Right lobe of liver (tissue), 6 donors: ENCODE data around the gene FAM174B. TPM values are rescaled to one million over a fixed set of nuclear protein-coding genes. Genes with fewer than 3 reads are reported as not detected.
A peak's percentile ranks its signal among the peaks of the same experiment; 100 is the strongest.

Source experiments
- ATAC-seq, 4 donors: fragments of 200-7000 bp; cut with Tn5 transposase; one replicate each; pipeline ENCODE4 v1.9.1; 2020; ENCODE audit warnings: mild to moderate bottlenecking in 4 of 4, moderate library complexity in 4 of 4
- DNase-seq, 3 donors: peaks; one replicate each; pipeline ENCODE4 v3.0.0-alpha.2; 2020
- H3K27ac ChIP-seq, 3 donors: fragments of 200-600 bp; one replicate each; pipeline ENCODE4 v1.8.0; 2022
- H3K27me3 ChIP-seq, 2 donors: fragments of 200-600 bp; one replicate each; pipeline ENCODE4 v1.8.0; 2022
- H3K36me3 ChIP-seq, 4 donors: fragments of 200-600 bp; sonication (generic) in 1 of 4; one replicate each; pipeline versions ENCODE4 v1.5.1 to v1.8.0; 2017 to 2022; ENCODE audit warnings: control low read depth in 1 of 4
- H3K4me1 ChIP-seq, 4 donors: fragments of 200-600 bp; sonication (generic) in 1 of 4; one replicate each; pipeline versions ENCODE4 v1.5.1 to v1.8.0; 2017 to 2022; ENCODE audit warnings: control low read depth in 1 of 4
- H3K4me3 ChIP-seq, 3 donors: fragments of 200-600 bp; one replicate each; pipeline ENCODE4 v1.8.0; 2022
- H3K9me3 ChIP-seq, 4 donors: fragments of 200-600 bp; sonication (generic) in 1 of 4; one replicate each; pipeline versions ENCODE4 v1.5.1 to v1.8.0; 2017 to 2022; ENCODE audit warnings: control low read depth in 1 of 4
- POLR2A ChIP-seq: fragments of 450-650 bp; IDR thresholded peaks from one replicate; pipeline ENCODE4 v1.6.1; 2017; ENCODE audit warnings: antibody characterized with exemption, mild to moderate bottlenecking
- WGBS: methylation state at CpG from one replicate; pipeline ENCODE4 v1.1.6; 2018; ENCODE audit warnings: low coverage, low lambda C conversion rate; ENCODE audit not compliant: insufficient coverage; ENCODE audit errors: missing lambda C conversion rate; 5-methylcytosine and 5-hydroxymethylcytosine counted together
- intact Hi-C, 2 donors: fragments of 100-400 bp; cut with DNase I; formaldehyde crosslinking; loops; one replicate each; pipeline versions ENCODE4 v1.11.2 to v1.14.1; 2022
- total RNA-seq, 6 experiments: library from RNA; depleted of rRNA in 2 of 6; stranded (reverse); fragments of >200 nt in 2 of 6; fragmentation: NEBNext Ultra II Directional in 3 of 6; extraction: Animal tissue kit (Norgen Biotek cat#: 25700) in 3 of 6; gene quantifications; one replicate each; pipeline versions ENCODE4 v1.1.0 to v1.2.4, GENCODE V29; 2016 to 2023
- TF ChIP-seq, protein P1 (sequence below), 4 donors: fragments of 200-600 bp in 3 of 4; fragments of 450-650 bp in 1 of 4; IDR thresholded peaks; one replicate each; pipeline versions ENCODE4 v1.5.1 to v1.8.0; 2016 to 2022; ENCODE audit warnings: antibody characterized with exemption in 4 of 4, mild to moderate bottlenecking in 2 of 4
- donor health status: DM: no; HTN: yes; CAD: no.
- donor health status: DM: no; HTN: no; CAD: no.
- donor health status: DM: no; HTN: no; CAD: no.
- donor health status: DM: no; HTN: yes; CAD: no.
- donor health status: DM: no; HTN: yes; CAD: no.

FAM174B gene
- total RNA-seq, 6 experiments from 2014 or later = 2.0 to 11.9 (median 4.7) TPM

DNA sequence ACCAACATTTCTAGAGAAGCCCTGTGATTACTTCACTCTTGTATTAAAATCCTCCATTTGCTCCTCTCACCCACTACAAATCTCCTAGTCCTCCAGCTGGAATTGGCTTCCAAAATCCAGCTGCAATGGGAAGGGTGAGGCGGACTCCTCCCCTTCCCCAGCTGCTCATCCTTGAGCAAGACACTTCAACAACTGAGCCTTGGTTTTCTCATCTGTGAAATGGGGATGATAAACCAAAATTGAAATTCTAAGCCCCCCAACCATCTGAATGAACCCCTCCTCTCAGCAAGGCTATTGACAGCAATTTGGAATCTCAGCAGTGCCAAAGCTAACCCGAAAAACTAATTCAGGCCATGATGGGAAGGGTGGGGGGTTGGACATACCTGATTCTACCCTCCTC, 9.4 kb downstream of the FAM174B start:
- Histone ChIP-seq H3K36me3 (no peaks in the 10 kb centered on the region), H3K27me3 (no peaks in the 10 kb centered on the region), H3K4me3 (no peak overlapping the region), H3K4me1 (peaks cover 0 to 8% (median 0%) of the 10 kb centered on the region in 4 donors), H3K9me3 (no peaks in the 10 kb centered on the region), H3K27ac (no peak overlapping the region)
- no peak for ATAC-seq
- no peak for DNase-seq
- 100% methylated on average over 2 of the region's 2 CpGs for WGBS
- TF ChIP-seq, protein P1, sequence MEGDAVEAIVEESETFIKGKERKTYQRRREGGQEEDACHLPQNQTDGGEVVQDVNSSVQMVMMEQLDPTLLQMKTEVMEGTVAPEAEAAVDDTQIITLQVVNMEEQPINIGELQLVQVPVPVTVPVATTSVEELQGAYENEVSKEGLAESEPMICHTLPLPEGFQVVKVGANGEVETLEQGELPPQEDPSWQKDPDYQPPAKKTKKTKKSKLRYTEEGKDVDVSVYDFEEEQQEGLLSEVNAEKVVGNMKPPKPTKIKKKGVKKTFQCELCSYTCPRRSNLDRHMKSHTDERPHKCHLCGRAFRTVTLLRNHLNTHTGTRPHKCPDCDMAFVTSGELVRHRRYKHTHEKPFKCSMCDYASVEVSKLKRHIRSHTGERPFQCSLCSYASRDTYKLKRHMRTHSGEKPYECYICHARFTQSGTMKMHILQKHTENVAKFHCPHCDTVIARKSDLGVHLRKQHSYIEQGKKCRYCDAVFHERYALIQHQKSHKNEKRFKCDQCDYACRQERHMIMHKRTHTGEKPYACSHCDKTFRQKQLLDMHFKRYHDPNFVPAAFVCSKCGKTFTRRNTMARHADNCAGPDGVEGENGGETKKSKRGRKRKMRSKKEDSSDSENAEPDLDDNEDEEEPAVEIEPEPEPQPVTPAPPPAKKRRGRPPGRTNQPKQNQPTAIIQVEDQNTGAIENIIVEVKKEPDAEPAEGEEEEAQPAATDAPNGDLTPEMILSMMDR (IDR thresholded peaks at IDR 0.05) = no peak
- TF ChIP-seq POLR2A = no peak
- intact Hi-C loops = no loop called here

DNA sequence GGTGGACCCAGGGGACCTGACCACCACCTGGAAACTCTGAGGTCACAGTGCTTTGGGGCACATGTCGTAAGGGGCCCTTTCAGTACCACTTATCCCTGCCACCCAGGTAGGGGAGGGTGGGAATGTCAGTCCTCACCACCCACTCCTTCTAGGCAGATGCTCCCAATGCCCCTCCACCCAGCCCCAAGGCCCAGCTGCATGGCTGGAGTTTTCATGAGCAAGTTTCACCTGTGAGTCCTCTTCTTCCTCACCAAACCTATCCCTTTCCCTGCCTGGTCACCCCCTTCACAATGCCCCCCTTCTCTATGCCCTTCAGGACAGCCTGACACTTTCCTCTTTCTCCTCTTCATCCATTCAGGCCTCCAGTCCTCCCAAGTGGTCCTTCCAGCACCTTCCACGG, 9.8 kb downstream of the FAM174B start:
- H3K36me3 ChIP-seq = no peaks in the 10 kb centered on the region
- intact Hi-C loops = no loop called here
- WGBS = 67% methylated on average over 1 of the region's 2 CpGs
- ATAC-seq (peak in 1 of 4 donors; percentile 11), DNase-seq (peak in 1 of 3 donors; percentile 30)
- H3K4me1 ChIP-seq = peaks cover 0 to 8% (median 0%) of the 10 kb centered on the region in 4 donors
- no peak overlapping the region for H3K4me3 ChIP-seq
- no peak overlapping the region for H3K27ac ChIP-seq
- TF ChIP-seq, protein P1 (IDR thresholded peaks at IDR 0.05) = no peak
- no peak for TF ChIP-seq POLR2A
- H3K9me3 ChIP-seq = no peaks in the 10 kb centered on the region
- H3K27me3 ChIP-seq = no peaks in the 10 kb centered on the region

DNA sequence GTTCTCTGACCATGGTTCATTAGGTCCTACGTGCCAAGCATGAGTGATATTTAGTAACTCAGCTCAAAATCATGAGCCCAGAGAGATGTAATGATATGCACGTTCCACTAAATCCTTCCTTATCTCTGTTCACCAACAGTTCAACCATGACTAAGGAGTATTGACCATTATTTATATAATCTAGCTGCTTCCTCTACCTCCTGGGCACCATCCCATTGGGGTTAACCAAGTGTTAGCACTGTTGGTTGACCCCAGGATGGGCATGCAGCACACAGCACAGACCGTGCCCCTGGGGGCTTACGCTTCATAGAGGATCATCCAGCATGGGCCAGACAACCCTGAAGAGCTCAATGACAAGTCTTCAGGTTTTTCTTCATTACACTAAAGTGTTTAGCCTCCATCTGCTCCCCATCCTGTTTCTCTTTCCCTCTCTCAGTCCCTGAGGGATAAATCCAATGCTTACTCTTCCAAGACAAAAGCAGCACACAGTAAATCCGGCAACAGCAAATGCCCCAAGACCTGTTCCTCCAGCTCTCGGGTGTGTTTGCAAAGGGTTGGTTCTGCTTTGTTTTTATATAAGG, 10.4 kb downstream of the FAM174B start:
- Histone ChIP-seq H3K9me3 (no peaks in the 10 kb centered on the region), H3K4me1 (peaks cover 0 to 8% (median 0%) of the 10 kb centered on the region in 4 donors)
- WGBS = 57% methylated on average over 3 of the region's 6 CpGs

DNA sequence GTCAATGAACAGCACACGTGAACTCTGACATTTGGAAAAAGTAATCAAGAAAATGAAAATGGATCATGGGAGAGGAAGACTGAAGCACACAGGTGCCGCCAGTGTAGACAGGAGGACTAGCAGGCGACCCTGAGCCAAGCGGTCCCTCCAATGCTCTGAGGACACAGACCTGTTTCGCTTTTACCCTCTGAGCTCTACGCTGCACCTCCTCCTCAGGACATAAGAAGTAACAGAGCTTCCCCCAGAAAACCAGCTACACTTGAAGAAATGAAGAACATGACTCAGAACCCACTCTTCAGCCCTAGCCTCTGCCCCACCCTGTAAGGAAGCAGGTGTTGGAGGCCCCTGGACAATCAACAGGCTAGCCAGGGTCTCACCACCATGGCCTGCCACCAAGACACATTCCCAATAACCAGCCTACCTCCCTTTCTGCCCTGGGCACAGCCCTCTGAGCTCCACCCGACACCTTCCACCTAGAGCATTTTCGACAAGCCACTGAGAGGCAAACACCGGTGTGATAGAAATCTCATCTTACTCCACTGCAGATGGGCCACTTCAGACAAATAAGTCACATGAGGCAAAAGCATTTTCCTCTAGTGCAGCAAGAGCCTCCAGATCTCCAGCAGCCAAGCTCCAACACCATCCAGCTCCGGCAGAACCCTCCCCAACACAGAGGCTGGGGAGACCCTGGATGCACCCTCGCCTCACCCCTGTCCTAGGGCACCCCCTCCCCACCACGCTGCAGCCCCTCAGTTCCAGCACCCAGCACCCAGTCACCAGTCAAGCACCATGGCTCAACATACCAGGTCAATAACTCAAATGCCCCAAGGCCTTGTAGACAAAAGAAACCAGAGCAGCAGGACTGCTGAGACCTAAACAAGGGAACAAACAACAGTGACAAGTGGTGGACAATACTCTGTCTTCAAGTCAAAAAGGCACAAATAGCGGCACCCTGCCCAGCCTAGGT, 11.4 kb downstream of the FAM174B start:
- Histone ChIP-seq H3K9me3 (no peaks in the 10 kb centered on the region), H3K27me3 (no peaks in the 10 kb centered on the region), H3K36me3 (no peaks in the 10 kb centered on the region), H3K4me1 (peaks cover 0 to 8% (median 1%) of the 10 kb centered on the region in 4 donors), H3K4me3 (no peak overlapping the region), H3K27ac (no peak overlapping the region)
- TF ChIP-seq, protein P1 (IDR thresholded peaks at IDR 0.05) = no peak
- no peak for TF ChIP-seq POLR2A
- WGBS = 87% methylated on average over 8 of the region's 13 CpGs
- ATAC-seq = peak in 1 of 4 donors; percentile 24
- intact Hi-C loops = no loop called here
- peak in 1 of 3 donors; percentile 26 for DNase-seq

More for the DNA sequence above, 10.4 kb downstream of the FAM174B start:
- ATAC-seq = no peak
- H3K27ac ChIP-seq = no peak overlapping the region
- H3K27me3 ChIP-seq = no peaks in the 10 kb centered on the region
- intact Hi-C loops = no loop called here
- DNase-seq = peak in 1 of 3 donors; percentile 14
- TF ChIP-seq POLR2A = no peak
- TF ChIP-seq, protein P1 (IDR thresholded peaks at IDR 0.05) = no peak
- H3K36me3 ChIP-seq = no peaks in the 10 kb centered on the region
- H3K4me3 ChIP-seq = no peak overlapping the region
